GM21526 (cell line): Measurements from ENCODE around the gene NR1H4.
"Not testable (repeated sequence)": the region's sequence is repeated elsewhere in the genome, so short reads cannot be mapped to it uniquely, and the experiment has no call there.

Experiments
- ATAC-seq: cut with Tn5 transposase; IDR thresholded peaks from one replicate; pipeline ENCODE4 v1.9.1; 2021; ENCODE audit warnings: moderate library complexity; ENCODE audit not compliant: unreplicated experiment, low FRiP score

The NR1H4 gene

DNA sequence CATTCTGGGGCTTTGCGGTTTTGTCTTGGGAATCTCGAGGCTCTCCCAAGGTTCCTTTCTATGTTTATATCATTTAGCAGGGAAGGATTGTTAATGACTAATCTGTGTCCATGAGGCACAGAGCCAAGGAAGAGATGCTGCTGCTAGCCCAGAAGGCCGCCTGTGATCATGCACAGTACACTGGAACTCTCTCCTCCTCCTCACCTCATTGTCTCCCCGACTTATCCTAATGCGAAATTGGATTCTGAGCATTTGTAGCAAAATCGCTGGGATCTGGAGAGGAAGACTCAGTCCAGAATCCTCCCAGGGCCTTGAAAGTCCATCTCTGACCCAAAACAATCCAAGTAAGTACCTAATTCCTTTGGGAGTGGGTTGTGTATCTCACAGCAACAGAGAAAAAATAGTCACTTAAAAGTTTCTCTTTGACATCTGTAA lies at the start of gene NR1H4:
NR1H4 (plus strand) TSS at position 151 of the 435 bp plus-strand sequence. CDS start 19,458 bp downstream, outside the sequence.
- no peak for ATAC-seq

DNA sequence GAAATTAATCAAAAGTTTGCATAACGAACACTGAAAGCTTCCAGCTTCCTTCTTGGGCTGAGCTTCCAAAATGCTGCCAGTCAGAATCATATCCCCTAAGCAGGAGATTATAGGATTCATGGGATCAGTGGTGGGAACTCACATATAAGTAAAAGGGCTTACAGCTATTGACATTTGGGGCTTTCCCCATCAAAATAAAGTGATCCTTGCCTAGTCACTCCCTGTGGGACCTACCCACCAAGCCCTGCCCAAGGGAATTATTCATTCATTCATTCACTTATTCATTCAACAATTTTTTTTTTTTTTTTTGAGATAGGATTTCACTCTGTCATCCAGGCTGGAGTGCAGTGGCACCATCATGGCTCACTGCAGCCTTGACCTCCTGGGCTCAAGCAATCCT lies 47.5 kb upstream of the NR1H4 start:
- no peak for ATAC-seq

- ATAC-seq: no peak
Observed at GRCh38 chr12:100427078-100427477, 46.6 kb upstream of the NR1H4 start.

DNA sequence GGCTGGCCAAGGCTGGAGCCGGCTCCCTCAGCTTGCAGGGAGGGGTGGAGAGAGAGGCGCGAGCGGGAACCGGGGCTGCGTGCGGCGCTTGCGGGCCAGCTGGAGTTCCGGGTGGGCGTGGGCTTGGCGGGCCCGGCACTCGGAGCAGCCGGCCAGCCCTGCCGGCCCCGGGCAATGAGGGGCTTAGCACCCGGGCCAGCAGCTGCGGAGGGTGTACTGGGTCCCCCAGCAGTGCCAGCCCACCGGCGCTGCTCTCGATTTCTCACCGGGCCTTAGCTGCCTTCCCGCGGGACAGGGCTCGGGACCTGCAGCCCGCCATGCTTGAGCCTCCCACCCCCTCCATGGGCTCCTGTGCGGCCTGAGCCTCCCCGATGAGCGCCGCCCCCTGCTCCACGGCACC lies 43.4 kb upstream of the NR1H4 start:
- not testable (repeated sequence) for ATAC-seq

DNA sequence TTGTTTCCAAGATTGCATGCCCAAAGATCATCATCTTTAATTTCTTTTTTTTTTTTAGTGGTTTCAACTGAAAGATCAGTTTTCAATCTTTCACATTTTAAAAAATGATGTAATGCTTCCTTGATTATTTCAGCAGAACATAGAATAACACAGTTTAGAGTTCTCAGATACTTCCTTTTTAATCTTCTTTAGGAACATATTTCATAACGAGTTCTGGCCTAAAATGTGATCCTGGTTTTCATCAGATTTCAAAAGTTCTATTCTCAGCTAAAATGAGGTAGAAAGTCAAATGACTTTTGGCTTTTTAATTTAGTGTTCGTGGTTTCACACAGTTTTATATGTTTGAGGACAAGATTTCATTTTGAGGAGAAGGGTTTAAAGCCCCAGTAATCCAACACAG lies 40.0 kb upstream of the NR1H4 start:
- ATAC-seq: no peak

DNA sequence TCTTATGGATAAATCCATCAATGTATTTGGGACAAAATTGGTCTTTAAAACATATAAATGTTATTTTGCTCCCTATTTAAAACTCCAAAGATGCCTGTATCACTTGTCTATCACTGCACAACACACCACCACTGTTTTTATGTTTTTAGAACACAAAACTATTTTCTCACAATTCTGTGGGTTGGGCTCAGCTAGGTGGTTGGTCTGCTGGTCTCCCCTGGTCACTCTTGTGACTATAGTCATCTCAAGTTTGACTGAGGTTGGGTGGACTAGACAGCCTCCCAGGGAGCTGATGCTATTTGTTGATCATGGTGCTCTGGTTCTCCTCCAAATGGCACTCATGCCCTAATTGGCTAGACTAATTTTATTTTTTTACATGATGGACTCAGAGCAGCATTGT lies 39.5 kb upstream of the NR1H4 start:
- ATAC-seq: no peak

- ATAC-seq: no peak
Observed at GRCh38 chr12:100435957-100436356, 37.7 kb upstream of the NR1H4 start.

DNA sequence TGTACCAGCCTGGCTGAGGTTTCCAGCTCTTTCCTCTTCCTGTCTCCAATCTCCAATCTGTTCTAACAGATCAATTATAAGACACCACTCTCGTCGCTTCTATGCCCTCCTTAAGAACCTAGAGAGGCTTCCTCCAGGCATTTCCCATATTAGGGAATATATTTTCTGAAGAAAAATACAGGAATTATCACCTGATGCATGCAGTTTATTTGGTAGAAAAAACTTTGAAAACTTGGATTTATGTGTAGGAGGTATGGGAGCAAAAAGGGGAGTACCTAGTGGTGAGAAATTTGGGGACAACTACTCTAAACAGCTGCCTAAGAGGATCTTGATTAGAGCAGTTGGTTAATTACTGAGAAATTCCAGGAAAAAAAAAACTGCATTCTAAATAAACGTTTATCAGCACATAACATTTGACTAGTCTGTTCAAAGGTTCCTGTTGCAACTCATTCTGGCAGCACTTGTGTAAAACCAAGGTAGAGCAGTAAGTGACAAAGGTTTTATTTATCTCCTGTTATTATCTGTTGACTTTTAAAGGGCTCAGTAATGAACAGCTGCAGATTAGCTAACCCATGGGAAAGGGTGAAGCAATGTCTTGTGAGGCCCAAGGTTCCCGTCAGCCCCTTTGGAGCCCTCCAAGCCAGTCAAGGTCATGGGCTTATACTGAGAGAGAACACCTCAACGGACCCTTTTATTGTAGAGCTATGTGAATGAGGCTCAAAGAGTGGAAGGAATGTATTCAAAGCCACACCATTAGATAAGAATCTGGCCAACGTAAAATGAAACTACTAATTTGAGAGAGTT lies 36.4 kb upstream of the NR1H4 start:
- ATAC-seq: no peak

GRCh38 chr12:100439797-100440196 lies 33.9 kb upstream of the NR1H4 start:
- ATAC-seq: no peak

- no peak for ATAC-seq
Observed at GRCh38 chr12:100442403-100442802, 31.3 kb upstream of the NR1H4 start.

DNA sequence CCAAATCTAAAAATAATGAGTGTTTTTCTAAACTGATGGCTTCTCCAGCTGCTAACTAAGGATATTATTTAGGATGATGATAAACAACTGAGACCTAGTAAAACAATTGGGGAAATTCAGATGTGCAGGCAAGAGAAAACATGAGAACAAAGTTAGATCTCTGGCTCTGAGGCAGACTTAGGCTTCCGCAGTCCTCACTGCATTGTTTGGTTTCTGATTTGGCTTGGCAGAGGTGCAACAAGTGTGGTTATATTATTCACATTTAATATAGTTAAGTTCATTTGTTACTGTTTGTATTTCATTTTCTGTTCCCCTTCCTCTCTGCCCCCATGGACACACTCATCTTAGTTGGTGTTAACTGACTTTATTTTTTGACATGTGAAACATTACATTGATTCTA lies 30.2 kb upstream of the NR1H4 start:
- ATAC-seq: no peak

DNA sequence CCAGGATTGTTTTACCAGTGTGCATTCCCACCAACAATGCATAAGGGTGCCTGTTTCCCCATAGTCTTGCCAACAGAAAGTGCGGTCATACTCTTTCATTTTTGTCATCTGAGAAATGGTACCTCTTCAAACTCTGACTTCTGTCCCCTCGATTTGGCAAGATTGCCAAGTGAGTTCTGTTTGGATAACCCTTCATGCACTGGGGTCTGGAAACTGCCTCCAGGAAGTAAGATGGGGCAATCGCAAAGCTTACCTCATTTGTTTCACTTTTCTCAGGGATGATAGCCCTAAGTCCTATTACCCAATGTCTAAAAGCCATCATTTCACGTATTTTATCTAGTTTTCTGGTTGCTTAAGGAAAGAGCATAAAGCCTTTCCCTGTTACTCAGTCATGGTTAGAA lies 28.6 kb upstream of the NR1H4 start:
- ATAC-seq: no peak

DNA sequence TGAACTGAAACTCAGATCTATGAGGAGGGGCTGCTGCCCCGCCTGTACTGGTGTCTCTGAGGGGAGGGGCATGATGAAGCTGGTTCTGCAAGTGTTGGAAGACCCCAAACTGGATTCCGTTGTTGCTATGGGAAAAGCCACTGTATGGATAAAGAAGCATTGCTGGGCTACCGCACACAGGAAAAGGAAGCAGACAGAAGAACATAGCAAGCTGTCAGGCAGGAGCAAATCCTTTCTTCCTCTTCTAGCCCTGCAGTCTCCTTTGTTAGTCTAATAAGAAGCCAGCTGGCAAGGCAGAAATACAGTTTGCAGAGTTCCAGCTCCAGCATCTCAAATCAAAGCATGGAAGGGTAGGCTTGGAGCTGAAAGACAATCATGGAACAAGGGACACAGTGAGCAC lies 26.3 kb upstream of the NR1H4 start:
- no peak for ATAC-seq

DNA sequence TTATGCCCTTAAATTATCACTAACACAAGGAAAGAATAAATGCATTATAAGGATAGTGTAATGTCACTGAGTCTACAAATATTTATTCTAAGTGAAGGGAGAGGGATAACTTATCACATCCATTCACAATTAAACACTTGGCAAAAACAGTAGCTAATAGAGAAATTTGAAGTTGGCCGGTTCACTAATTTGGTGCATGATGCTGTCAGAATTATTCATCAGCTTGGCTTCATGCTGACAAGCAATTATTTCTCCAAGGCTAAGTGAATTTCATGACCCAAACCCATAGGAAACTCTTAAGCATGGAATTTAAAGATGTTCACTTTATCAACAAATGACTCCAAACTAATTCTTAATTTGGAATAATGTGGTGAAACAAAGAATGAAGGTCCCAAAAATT lies 25.0 kb upstream of the NR1H4 start:
- ATAC-seq: no peak

DNA sequence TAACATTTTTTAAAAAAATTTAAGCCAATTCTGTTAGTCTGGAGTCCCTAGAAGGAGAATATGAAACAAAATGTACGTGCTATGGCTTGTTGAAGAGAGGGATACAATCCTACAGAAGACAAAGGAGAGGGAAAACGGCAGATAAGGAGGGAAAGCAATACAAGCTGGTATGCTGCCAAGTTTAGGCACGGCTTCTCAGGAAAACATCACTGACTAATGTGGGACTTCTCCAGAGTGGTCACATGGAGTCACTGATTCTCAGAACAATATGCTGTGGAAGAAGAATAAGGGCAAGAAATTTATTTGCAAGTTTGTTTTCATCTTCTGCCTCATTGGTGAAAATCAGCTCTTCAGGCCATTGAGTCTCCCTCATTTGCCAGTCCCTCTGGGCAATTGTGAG lies 22.9 kb upstream of the NR1H4 start:
- no peak for ATAC-seq

DNA sequence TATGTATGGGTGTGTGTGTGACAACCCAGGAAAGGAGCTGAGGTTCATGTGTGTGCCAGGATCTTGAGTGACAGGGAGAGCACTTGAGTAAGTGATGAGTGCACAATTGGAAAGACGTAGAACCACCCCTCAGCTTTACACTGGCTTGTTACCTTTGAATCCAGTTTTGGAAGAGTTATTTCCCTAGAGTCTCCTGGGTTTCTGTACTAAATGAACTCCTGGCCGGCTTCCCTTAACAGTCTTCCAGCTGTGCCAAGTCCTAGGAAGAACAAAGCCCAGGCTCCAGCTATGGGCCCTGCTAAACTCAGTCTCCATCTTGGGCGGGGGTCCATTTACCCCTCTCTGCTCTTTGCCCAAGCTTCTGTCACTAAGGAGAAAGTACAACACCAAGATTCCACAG lies 19.7 kb upstream of the NR1H4 start:
- ATAC-seq: no peak

- ATAC-seq: no peak
Observed at GRCh38 chr12:100455896-100456295, 17.8 kb upstream of the NR1H4 start.

DNA sequence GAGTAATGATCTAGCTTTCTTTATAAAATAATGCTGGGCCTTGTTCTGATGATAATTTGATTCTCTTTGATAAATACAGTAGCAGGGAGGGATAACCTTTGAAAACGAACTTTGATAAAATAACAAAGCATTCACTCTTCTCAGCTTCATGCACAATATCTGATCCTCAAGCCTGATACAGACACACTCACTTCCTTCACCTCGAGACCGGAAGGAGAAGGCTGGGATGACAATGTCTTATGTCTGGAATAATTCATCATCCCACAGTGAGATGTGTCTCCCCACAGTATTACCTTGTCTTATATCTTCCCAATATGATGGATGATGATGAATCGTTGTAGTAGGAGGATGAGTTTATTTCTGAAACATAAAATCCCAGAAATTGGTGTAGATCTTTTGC lies 15.5 kb upstream of the NR1H4 start:
- no peak for ATAC-seq

- no peak for ATAC-seq
Observed at GRCh38 chr12:100460702-100461101, 13.0 kb upstream of the NR1H4 start.

DNA sequence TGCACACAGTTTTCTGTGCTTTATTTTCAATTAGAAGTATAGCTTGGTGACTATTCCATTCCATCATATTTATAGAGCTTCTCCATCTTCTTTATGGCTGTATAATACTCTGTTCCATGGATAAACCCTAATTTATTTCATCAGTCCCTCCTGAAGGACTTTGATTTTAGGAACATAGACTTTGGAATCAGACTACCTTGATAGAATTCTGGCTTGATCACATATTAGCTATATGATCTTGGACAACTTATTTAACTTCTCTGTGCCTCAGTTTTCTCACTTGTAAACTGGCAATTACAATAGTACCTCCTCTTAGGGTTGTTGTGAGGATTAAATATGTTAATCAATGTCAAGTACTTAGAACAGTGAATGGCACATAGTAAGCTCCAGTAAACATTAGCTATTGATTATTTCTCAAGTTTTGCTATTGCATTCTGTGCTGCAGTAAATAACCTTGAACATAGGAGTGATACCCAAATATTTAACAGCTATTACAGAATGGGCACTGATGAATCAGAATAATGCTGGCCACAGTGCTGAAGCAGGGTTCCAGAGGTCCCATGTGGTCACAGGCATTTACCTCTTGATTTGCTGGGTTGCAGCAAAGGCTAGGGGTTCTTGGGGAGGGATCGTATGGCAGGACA lies 12.2 kb upstream of the NR1H4 start:
- no peak for ATAC-seq

GRCh38 chr12:100463661-100464060 lies 10.0 kb upstream of the NR1H4 start:
- no peak for ATAC-seq

DNA sequence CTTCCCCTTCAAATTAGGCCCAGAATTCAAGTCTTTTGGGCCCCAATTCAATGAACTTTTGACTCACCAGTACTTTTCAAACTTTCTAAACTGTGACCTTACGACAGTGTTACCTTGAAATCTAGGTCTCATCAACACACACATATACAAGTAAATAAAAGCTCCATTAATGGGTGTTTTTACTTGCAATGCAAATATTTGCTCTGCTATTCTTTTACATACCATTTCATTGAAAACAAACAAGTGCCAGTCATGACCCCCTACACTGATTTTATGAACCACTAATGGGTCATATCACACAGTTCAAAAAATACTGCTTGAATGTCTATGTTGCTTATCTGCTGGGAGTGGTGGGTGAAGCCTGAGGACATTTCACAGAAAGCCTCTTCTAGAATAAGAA lies 9.1 kb upstream of the NR1H4 start:
- no peak for ATAC-seq
